DND-41 (cell line): Measurements from ENCODE around the gene SMAD7.
A peak's percentile ranks its signal among the peaks of the same experiment; 100 is the strongest.

Source experiments
- ATAC-seq: fragments of 200-7000 bp; cut with Tn5 transposase; 3 replicates; pipeline ENCODE4 v1.9.1; 2021; ENCODE audit warnings: low read depth; ENCODE audit not compliant: insufficient read depth
- DNase-seq: peaks from one replicate; pipeline ENCODE4 v3.0.0-alpha.2; 2020
- H2AFZ ChIP-seq: 2 replicates; pipeline ENCODE4 v1.6.0; 2012; ENCODE audit warnings: low read depth, low read length
- H3K27ac ChIP-seq: 2 replicates; pipeline ENCODE4 v1.5.1; 2012; ENCODE audit warnings: low read length, inconsistent platforms
- H3K27me3 ChIP-seq: fragments of 200-600 bp; sonication (generic); 2 replicates; pipeline ENCODE4 v1.6.0; 2012; ENCODE audit warnings: low read length, mild to moderate bottlenecking, inconsistent platforms; ENCODE audit not compliant: insufficient read depth, poor library complexity
- H3K36me3 ChIP-seq: 2 replicates; pipeline ENCODE4 v1.5.1; 2012; ENCODE audit warnings: low read length, inconsistent platforms; ENCODE audit not compliant: insufficient read depth
- H3K4me1 ChIP-seq: 2 replicates; pipeline ENCODE4 v1.5.1; 2012; ENCODE audit warnings: mild to moderate bottlenecking, low read length; ENCODE audit not compliant: insufficient read depth
- H3K4me2 ChIP-seq: 2 replicates; pipeline ENCODE4 v1.6.0; 2012; ENCODE audit warnings: mild to moderate bottlenecking, moderate library complexity, low read length, inconsistent platforms; ENCODE audit not compliant: insufficient read depth
- H3K4me3 ChIP-seq, 2 experiments: fragments of 200-600 bp in 1 of 2; shearing (Covaris generic) in 1 of 2; 2 replicates each; pipeline ENCODE4 v1.5.1; 2012 to 2016; ENCODE audit warnings: inconsistent platforms in 2 of 2, low read length in 2 of 2, mild to moderate bottlenecking in 2 of 2, low read depth in 1 of 2, moderate library complexity in 1 of 2
- H3K79me2 ChIP-seq: 2 replicates; pipeline ENCODE4 v1.6.0; 2012; ENCODE audit warnings: low read length, inconsistent platforms; ENCODE audit not compliant: insufficient read depth
- H3K9ac ChIP-seq: 2 replicates; pipeline ENCODE4 v1.6.0; 2012; ENCODE audit warnings: low read depth, mild to moderate bottlenecking, inconsistent platforms, low read length, moderate library complexity
- H3K9me3 ChIP-seq: 2 replicates; pipeline ENCODE4 v1.5.1; 2012; ENCODE audit warnings: low read length, moderate library complexity, mild to moderate bottlenecking, inconsistent platforms; ENCODE audit not compliant: insufficient read depth, severe bottlenecking
- H4K20me1 ChIP-seq: 2 replicates; pipeline ENCODE4 v1.6.0; 2012; ENCODE audit warnings: low read length; ENCODE audit not compliant: insufficient read depth
- EZH2 ChIP-seq: IDR thresholded peaks from 3 replicates; pipeline ENCODE4 v1.6.1; 2012; ENCODE audit warnings: borderline replicate concordance, low read depth, mild to moderate bottlenecking, moderate library complexity, low read length, inconsistent platforms; ENCODE audit not compliant: severe bottlenecking
- TF ChIP-seq, protein P1 (sequence below): IDR thresholded peaks from 2 replicates; pipeline ENCODE4 v1.5.1; 2012; ENCODE audit warnings: borderline replicate concordance, low read length, moderate library complexity, mild to moderate bottlenecking; ENCODE audit not compliant: poor library complexity, severe bottlenecking; ENCODE audit errors: extremely low read depth

Gene SMAD7

DNA sequence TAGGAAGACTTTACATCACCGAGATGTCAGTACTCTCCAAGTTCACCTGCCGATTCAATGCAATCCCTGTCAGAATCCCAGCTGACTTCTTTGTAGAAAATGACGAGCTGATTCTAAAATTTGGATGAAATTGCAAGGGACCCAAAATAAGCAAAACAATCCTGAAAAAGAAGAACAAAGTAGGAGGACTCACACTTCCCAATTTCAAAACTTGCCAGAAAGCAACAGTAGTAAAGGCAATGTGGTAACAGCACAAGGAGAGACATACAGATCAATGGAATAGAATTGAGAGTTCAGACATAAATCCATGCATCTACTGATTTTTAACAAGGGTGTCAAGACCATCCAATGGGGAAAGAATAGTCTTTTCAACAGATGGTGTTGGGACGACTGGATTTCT is 52.2 kb downstream of the SMAD7 start:
- Histone ChIP-seq H3K36me3 (no peaks in the 10 kb centered on the region), H3K4me1 (no peaks in the 10 kb centered on the region), H3K27ac (no peak overlapping the region), H2AFZ (no peak overlapping the region), H3K9ac (no peak overlapping the region), H3K27me3 (no peaks in the 10 kb centered on the region), H3K4me2 (no peak overlapping the region), H3K79me2 (no peaks in the 10 kb centered on the region), H3K9me3 (no peaks in the 10 kb centered on the region), H4K20me1 (no peaks in the 10 kb centered on the region), H3K4me3 (no peak overlapping the region)
- DNase-seq (no peak), ATAC-seq (no peak)
- no peak for TF ChIP-seq EZH2
- TF ChIP-seq, protein P1, sequence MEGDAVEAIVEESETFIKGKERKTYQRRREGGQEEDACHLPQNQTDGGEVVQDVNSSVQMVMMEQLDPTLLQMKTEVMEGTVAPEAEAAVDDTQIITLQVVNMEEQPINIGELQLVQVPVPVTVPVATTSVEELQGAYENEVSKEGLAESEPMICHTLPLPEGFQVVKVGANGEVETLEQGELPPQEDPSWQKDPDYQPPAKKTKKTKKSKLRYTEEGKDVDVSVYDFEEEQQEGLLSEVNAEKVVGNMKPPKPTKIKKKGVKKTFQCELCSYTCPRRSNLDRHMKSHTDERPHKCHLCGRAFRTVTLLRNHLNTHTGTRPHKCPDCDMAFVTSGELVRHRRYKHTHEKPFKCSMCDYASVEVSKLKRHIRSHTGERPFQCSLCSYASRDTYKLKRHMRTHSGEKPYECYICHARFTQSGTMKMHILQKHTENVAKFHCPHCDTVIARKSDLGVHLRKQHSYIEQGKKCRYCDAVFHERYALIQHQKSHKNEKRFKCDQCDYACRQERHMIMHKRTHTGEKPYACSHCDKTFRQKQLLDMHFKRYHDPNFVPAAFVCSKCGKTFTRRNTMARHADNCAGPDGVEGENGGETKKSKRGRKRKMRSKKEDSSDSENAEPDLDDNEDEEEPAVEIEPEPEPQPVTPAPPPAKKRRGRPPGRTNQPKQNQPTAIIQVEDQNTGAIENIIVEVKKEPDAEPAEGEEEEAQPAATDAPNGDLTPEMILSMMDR = no peak

DNA sequence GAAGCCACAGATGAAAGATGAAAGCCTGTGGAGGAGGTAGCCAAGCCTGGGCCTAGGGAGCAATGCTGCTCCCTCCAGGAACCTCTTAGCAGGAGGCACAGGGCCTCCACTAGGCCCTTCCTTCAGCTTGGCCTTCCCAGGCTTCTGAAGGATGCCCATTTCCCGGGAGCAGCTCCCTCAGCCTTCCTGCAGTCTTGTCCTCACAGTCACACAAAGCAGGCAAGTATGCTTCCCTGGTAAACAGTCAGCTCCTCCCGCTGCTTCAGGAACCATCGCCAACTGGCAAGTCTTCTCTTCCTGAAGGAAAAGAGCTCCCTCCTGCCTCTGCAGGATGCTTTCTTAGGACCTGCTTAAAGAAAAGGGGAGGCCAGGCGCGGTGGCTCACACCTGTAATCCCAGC is 53.2 kb downstream of the SMAD7 start:
- no peak overlapping the region for H2AFZ ChIP-seq

DNA sequence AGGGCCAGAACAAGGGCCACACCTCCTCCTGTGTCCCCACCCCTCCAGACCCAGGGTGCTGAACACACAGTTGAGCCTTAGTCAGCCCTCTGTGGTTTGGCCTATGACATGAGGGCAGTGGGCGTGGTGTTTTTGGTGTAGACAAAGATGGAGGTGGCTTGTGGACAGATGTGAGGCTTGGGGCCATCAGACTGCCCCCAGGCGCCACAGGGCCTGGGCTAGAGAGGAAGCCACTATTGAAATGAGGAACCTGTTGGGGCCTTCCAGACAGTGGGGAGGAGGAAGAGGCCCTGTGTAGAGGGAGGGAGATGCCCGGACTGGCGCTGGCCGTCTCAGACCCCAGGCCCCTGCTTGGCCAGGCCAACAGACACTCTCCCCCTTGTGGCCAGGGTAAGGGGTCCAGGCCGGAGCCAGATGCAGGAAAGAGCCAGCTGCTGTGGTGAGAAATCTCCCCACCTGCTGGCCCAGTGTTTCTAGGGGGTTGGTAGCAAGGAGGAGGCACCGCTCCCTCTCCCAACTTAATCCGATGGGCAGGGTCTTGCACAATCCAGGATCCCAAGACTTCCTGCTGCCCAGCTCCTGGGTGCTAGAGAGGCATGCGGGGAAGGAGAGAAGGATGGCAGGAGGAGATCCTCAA is 53.8 kb downstream of the SMAD7 start:
- H3K79me2 ChIP-seq = no peaks in the 10 kb centered on the region
- H3K36me3 ChIP-seq = no peaks in the 10 kb centered on the region
- TF ChIP-seq EZH2 = no peak
- TF ChIP-seq, protein P1 = no peak
- H2AFZ ChIP-seq = no peak overlapping the region
- no peak overlapping the region for H3K9ac ChIP-seq
- 0 out of 3 replicates have a peak, but pooled peaks have one; percentile 33 for ATAC-seq
- no peak overlapping the region for H3K27ac ChIP-seq
- no peak for DNase-seq
- no peak overlapping the region for H3K4me2 ChIP-seq
- no peaks in the 10 kb centered on the region for H3K4me1 ChIP-seq
- no peaks in the 10 kb centered on the region for H4K20me1 ChIP-seq
- no peaks in the 10 kb centered on the region for H3K27me3 ChIP-seq
- H3K4me3 ChIP-seq = no peak overlapping the region
- no peaks in the 10 kb centered on the region for H3K9me3 ChIP-seq

More for the DNA sequence above, 53.2 kb downstream of the SMAD7 start:
- no peaks in the 10 kb centered on the region for H3K4me1 ChIP-seq
- no peak overlapping the region for H3K4me2 ChIP-seq
- no peaks in the 10 kb centered on the region for H4K20me1 ChIP-seq
- H3K4me3 ChIP-seq = no peak overlapping the region
- DNase-seq = no peak
- H3K79me2 ChIP-seq = no peaks in the 10 kb centered on the region
- TF ChIP-seq EZH2 = no peak
- TF ChIP-seq, protein P1 = no peak
- H3K27me3 ChIP-seq = no peaks in the 10 kb centered on the region
- no peak for ATAC-seq
- no peak overlapping the region for H3K9ac ChIP-seq
- H3K9me3 ChIP-seq = no peaks in the 10 kb centered on the region
- no peaks in the 10 kb centered on the region for H3K36me3 ChIP-seq
- no peak overlapping the region for H3K27ac ChIP-seq

DNA sequence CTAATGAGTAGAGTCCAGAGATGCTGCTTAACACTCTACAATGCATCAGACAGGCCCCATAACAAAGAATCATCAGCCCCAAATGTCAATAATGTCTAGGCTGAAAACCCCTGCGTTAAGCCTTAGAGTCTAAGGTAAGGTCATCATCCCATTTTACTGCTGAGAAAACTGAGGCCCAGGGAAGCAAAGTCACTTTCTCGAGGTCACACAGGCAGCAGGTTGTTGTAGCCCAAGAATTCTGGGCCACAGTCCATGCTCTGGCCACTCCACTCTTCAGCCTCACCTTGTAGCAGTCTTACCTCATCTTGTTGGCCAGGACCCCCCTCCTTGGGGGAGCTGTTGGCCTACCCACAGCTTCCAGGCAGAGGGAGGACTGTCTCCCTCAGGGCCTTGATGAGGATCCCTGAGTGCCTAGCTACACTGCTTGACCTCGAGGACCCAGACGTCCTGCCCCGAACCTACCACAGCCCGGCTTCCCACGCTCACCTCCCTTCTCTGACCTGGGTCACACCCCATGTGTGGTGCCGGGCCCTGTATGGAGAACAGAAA is 54.4 kb downstream of the SMAD7 start:
- Histone ChIP-seq H3K79me2 (no peaks in the 10 kb centered on the region), H3K4me1 (no peaks in the 10 kb centered on the region), H3K36me3 (no peaks in the 10 kb centered on the region), H3K4me2 (no peak overlapping the region), H3K9me3 (no peaks in the 10 kb centered on the region), H3K4me3 (no peak overlapping the region), H3K27ac (no peak overlapping the region), H3K27me3 (no peaks in the 10 kb centered on the region), H2AFZ (no peak overlapping the region), H4K20me1 (no peaks in the 10 kb centered on the region), H3K9ac (no peak overlapping the region)
- DNase-seq (no peak), ATAC-seq (no peak)
- TF ChIP-seq EZH2 = no peak
- TF ChIP-seq, protein P1 = no peak
